ENCODE results near the gene SLC9A5. TPM values are rescaled to one million over a fixed set of nuclear protein-coding genes. Genes with fewer than 3 reads are reported as not detected.

The SLC9A5 gene
- total RNA-seq, 1 experiment from 2014 or later, result 2.4 TPM

- Histone ChIP-seq H3K27me3 (replicated peaks; ENCODE audit: control insufficient read depth, insufficient read depth, low read length) (no peaks in the 10 kb centered on the region), H3K9me3 (no peaks in the 10 kb centered on the region), H3K4me3 (ENCODE audit: low read depth, low read length) (no peak overlapping the region), H3K36me3 (ENCODE audit: control insufficient read depth, insufficient read depth, low read length) (no peaks in the 10 kb centered on the region), H3K4me1 (peaks cover 28% of the 10 kb centered on the region; the same call in 1 of the 2 replicates)
- Mint-ChIP-seq H3K27ac (ENCODE audit: unreplicated experiment) (no peak overlapping the region), H3K27me3 (ENCODE audit: insufficient read depth, unreplicated experiment) (no peaks in the 10 kb centered on the region), H3K9me3 (ENCODE audit: unreplicated experiment) (no peaks in the 10 kb centered on the region), H3K36me3 (ENCODE audit: insufficient read depth, unreplicated experiment) (peaks cover 20% of the 10 kb centered on the region), H3K4me1 (ENCODE audit: low read depth, unreplicated experiment) (peaks cover 8% of the 10 kb centered on the region), H3K4me3 (ENCODE audit: unreplicated experiment) (no peak overlapping the region)
- BruUV-seq (replicated peaks), result no TSS peak
- ChIA-PET CTCF (interaction anchor here (0.7 to 2.5 kb wide), 2 partner anchors 13 to 258 kb away, joined by 3 to 5 read pairs; partner anchors contain the start of gene ELMO3), POLR2A (no interaction called here)
- no peak for TF ChIP-seq CTCF (IDR thresholded peaks at IDR 0.05; ENCODE audit: insufficient read depth in 1 of 2, low read depth in 1 of 2, low read length in 1 of 2, severe bottlenecking in 1 of 2, unreplicated experiment in 1 of 2)
- intact Hi-C loops (cut with micrococcal nuclease; ENCODE audit: unreplicated experiment), result no loop called here
- DNase-seq, result no peak
These were observed 37.1 kb upstream of the SLC9A5 start for GRCh38 chr16:67211674-67212073.

DNA sequence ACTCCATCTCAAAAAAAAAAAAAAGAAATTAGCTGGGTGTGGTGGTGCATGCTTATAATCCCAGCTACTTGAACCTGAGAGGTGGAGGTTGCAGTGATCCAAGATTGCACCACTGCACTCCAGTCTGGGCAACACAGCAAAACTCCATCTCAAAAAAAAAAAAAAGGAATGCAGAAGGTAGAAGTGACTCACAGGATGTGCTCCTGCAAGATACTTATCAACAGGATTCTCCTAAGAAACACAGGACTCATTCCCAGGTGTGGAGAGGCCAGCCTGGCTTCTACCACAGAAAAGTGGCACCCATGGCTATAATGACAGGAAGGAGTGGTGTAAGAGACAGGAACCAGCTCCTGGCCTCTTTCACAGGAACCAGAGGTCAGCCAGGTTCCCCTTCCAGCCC, 36.0 kb upstream of the SLC9A5 start:
- Mint-ChIP-seq H3K4me1 (ENCODE audit: low read depth, unreplicated experiment) (peaks cover 7% of the 10 kb centered on the region), H3K36me3 (ENCODE audit: insufficient read depth, unreplicated experiment) (peaks cover 14% of the 10 kb centered on the region), H3K9me3 (ENCODE audit: unreplicated experiment) (no peaks in the 10 kb centered on the region), H3K27me3 (ENCODE audit: insufficient read depth, unreplicated experiment) (no peaks in the 10 kb centered on the region), H3K4me3 (ENCODE audit: unreplicated experiment) (no peak overlapping the region), H3K27ac (ENCODE audit: unreplicated experiment) (no peak overlapping the region)
- Histone ChIP-seq H3K4me3 (ENCODE audit: low read depth, low read length) (no peak overlapping the region), H3K36me3 (ENCODE audit: control insufficient read depth, insufficient read depth, low read length) (no peaks in the 10 kb centered on the region), H3K9me3 (no peaks in the 10 kb centered on the region), H3K4me1 (peaks cover 17% of the 10 kb centered on the region; the same call in 1 of the 2 replicates), H3K27me3 (replicated peaks; ENCODE audit: control insufficient read depth, insufficient read depth, low read length) (no peaks in the 10 kb centered on the region)
- POLR2A ChIA-PET, result no interaction called here
- no peak for DNase-seq
- CTCF ChIA-PET, result interaction anchor here (2.5 kb wide), 1 partner anchor 14 kb away, joined by 5 read pairs; the partner anchor contains the start of gene ELMO3
- no peak for TF ChIP-seq CTCF (IDR thresholded peaks at IDR 0.05; ENCODE audit: insufficient read depth in 1 of 2, low read depth in 1 of 2, low read length in 1 of 2, severe bottlenecking in 1 of 2, unreplicated experiment in 1 of 2)
- intact Hi-C loops (cut with micrococcal nuclease; ENCODE audit: unreplicated experiment), result no loop called here
- no TSS peak for BruUV-seq (replicated peaks)

GRCh38 chr16:67213197-67214019, 35.4 kb upstream of the SLC9A5 start:
- Mint-ChIP-seq H3K36me3 (ENCODE audit: insufficient read depth, unreplicated experiment) (peaks cover 13% of the 10 kb centered on the region), H3K4me3 (ENCODE audit: unreplicated experiment) (no peak overlapping the region), H3K27me3 (ENCODE audit: insufficient read depth, unreplicated experiment) (no peaks in the 10 kb centered on the region), H3K9me3 (ENCODE audit: unreplicated experiment) (no peaks in the 10 kb centered on the region), H3K4me1 (ENCODE audit: low read depth, unreplicated experiment) (peaks cover 7% of the 10 kb centered on the region), H3K27ac (ENCODE audit: unreplicated experiment) (no peak overlapping the region)
- Histone ChIP-seq H3K27me3 (replicated peaks; ENCODE audit: control insufficient read depth, insufficient read depth, low read length) (no peaks in the 10 kb centered on the region), H3K36me3 (ENCODE audit: control insufficient read depth, insufficient read depth, low read length) (no peaks in the 10 kb centered on the region), H3K4me3 (ENCODE audit: low read depth, low read length) (no peak overlapping the region), H3K4me1 (peaks cover 15% of the 10 kb centered on the region; the same call in 1 of the 2 replicates), H3K9me3 (no peaks in the 10 kb centered on the region)
- ChIA-PET POLR2A (interaction anchor here (1.0 kb wide), 1 partner anchor 13 kb away, joined by 4 read pairs; the partner anchor contains the start of gene TMEM208), CTCF (no interaction called here)
- no peak for TF ChIP-seq CTCF (IDR thresholded peaks at IDR 0.05; ENCODE audit: insufficient read depth in 1 of 2, low read depth in 1 of 2, low read length in 1 of 2, severe bottlenecking in 1 of 2, unreplicated experiment in 1 of 2)
- no TSS peak for BruUV-seq (replicated peaks)
- intact Hi-C loops (cut with micrococcal nuclease; ENCODE audit: unreplicated experiment), result no loop called here
- DNase-seq, result no peak
